ENCODE results near the gene PTGR3. TPM values are rescaled to one million over a fixed set of nuclear protein-coding genes. Genes with fewer than 3 reads are reported as not detected.

PTGR3 gene
- total RNA-seq, 2 experiments from 2014 or later = 1.8 to 14.9 TPM

GRCh38 chr18:75205514-75206132 lies 3.3 kb downstream of the PTGR3 start:
- no peak overlapping the region for H3K4me3 ChIP-seq (ENCODE audit: low read depth, low read length, poor library complexity, severe bottlenecking)

GRCh38 chr18:75204732-75205513 lies 4.0 kb downstream of the PTGR3 start:
- Histone ChIP-seq H3K4me2 (ENCODE audit: low read length) (no peak overlapping the region), H3K27ac (ENCODE audit: low read depth, low read length, poor library complexity, severe bottlenecking) (no peak overlapping the region), H4K20me1 (ENCODE audit: insufficient read depth, low read length) (no peaks in the 10 kb centered on the region), H3K9me2 (ENCODE audit: insufficient read depth, low read length) (no peaks in the 10 kb centered on the region), H2AFZ (ENCODE audit: low read length) (no peak overlapping the region), H3K79me2 (ENCODE audit: insufficient read depth, low read depth, low read length) (no peaks in the 10 kb centered on the region), H3K9me3 (ENCODE audit: low read length) (no peaks in the 10 kb centered on the region), H3K36me3 (ENCODE audit: insufficient read depth, low read length) (no peaks in the 10 kb centered on the region), H3K4me3 (ENCODE audit: low read depth, low read length, poor library complexity, severe bottlenecking) (no peak overlapping the region), H3K4me1 (ENCODE audit: insufficient read depth, low read length, poor library complexity, severe bottlenecking) (peaks cover 4% of the 10 kb centered on the region)
- BruUV-seq (replicated peaks) = no TSS peak
- no peak for TF ChIP-seq EZH2phosphoT487 (IDR thresholded peaks at IDR 0.05; ENCODE audit: borderline replicate concordance, low read depth, low read length)
- TF ChIP-seq, protein P1, sequence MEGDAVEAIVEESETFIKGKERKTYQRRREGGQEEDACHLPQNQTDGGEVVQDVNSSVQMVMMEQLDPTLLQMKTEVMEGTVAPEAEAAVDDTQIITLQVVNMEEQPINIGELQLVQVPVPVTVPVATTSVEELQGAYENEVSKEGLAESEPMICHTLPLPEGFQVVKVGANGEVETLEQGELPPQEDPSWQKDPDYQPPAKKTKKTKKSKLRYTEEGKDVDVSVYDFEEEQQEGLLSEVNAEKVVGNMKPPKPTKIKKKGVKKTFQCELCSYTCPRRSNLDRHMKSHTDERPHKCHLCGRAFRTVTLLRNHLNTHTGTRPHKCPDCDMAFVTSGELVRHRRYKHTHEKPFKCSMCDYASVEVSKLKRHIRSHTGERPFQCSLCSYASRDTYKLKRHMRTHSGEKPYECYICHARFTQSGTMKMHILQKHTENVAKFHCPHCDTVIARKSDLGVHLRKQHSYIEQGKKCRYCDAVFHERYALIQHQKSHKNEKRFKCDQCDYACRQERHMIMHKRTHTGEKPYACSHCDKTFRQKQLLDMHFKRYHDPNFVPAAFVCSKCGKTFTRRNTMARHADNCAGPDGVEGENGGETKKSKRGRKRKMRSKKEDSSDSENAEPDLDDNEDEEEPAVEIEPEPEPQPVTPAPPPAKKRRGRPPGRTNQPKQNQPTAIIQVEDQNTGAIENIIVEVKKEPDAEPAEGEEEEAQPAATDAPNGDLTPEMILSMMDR (conservative IDR thresholded peaks at IDR 0.05; ENCODE audit: low read length) = no peak
- no peak for DNase-seq (ENCODE audit: low spot score)
- intact Hi-C loops (cut with micrococcal nuclease; ENCODE audit: unreplicated experiment) = loop anchor here (5.0 kb wide), 1 partner anchor 608 kb away; the partner anchor contains the start of gene ZNF407
- ChIA-PET CTCF (ENCODE audit: unreplicated experiment) (no interaction called here), POLR2A (no interaction called here)

More at GRCh38 chr18:75205514-75206132, 3.3 kb downstream of the PTGR3 start:
- Histone ChIP-seq H3K4me2 (ENCODE audit: low read length) (no peak overlapping the region), H3K9me2 (ENCODE audit: insufficient read depth, low read length) (no peaks in the 10 kb centered on the region), H4K20me1 (ENCODE audit: insufficient read depth, low read length) (no peaks in the 10 kb centered on the region), H3K4me1 (ENCODE audit: insufficient read depth, low read length, poor library complexity, severe bottlenecking) (peaks cover 4% of the 10 kb centered on the region), H3K36me3 (ENCODE audit: insufficient read depth, low read length) (no peaks in the 10 kb centered on the region), H2AFZ (ENCODE audit: low read length) (no peak overlapping the region), H3K27ac (ENCODE audit: low read depth, low read length, poor library complexity, severe bottlenecking) (no peak overlapping the region), H3K9me3 (ENCODE audit: low read length) (no peaks in the 10 kb centered on the region), H3K79me2 (ENCODE audit: insufficient read depth, low read depth, low read length) (no peaks in the 10 kb centered on the region)
- no peak for DNase-seq (ENCODE audit: low spot score)
- no TSS peak for BruUV-seq (replicated peaks)
- POLR2A ChIA-PET = no interaction called here
- CTCF ChIA-PET (ENCODE audit: unreplicated experiment) = no interaction called here
- TF ChIP-seq, protein P1 (conservative IDR thresholded peaks at IDR 0.05; ENCODE audit: low read length) = no peak
- TF ChIP-seq EZH2phosphoT487 (IDR thresholded peaks at IDR 0.05; ENCODE audit: borderline replicate concordance, low read depth, low read length) = no peak
- intact Hi-C loops (cut with micrococcal nuclease; ENCODE audit: unreplicated experiment) = loop anchor here (5.0 kb wide), 1 partner anchor 608 kb away; the partner anchor contains the start of gene ZNF407

DNA sequence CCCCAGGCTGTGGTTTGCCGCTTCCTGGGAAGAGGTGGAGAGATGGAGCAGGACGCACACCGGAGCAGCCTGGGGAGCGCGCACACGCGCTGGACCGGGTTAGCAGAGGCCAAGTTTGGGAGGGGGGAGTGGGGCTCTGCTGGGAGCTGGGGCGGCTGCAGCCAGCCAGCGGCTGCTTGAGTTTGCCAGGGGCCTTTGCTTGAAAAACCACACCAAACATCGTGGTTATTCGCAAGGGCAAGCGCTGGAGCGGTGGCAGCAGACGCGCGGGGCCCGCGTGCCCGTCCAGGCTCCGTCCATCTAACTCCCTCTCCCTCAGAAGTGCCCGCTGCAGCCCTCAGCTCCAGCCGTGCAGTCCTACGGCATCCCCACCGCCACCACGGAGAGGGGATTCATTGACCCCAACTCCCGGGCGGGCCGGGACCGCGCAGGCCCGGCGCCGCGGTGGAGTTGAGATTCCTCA lies 4.6 kb downstream of the PTGR3 start:
- H3K4me3 ChIP-seq (ENCODE audit: low read depth, low read length, poor library complexity, severe bottlenecking) = no peak overlapping the region
- H2AFZ ChIP-seq (ENCODE audit: low read length) = no peak overlapping the region
- H3K79me2 ChIP-seq (ENCODE audit: insufficient read depth, low read depth, low read length) = no peaks in the 10 kb centered on the region
- H3K36me3 ChIP-seq (ENCODE audit: insufficient read depth, low read length) = no peaks in the 10 kb centered on the region
- no peaks in the 10 kb centered on the region for H4K20me1 ChIP-seq (ENCODE audit: insufficient read depth, low read length)
- DNase-seq (ENCODE audit: low spot score) = no peak
- BruUV-seq (replicated peaks) = no TSS peak
- H3K9me2 ChIP-seq (ENCODE audit: insufficient read depth, low read length) = no peaks in the 10 kb centered on the region
- intact Hi-C loops (cut with micrococcal nuclease; ENCODE audit: unreplicated experiment) = no loop called here
- no peak overlapping the region for H3K4me2 ChIP-seq (ENCODE audit: low read length)
- H3K27ac ChIP-seq (ENCODE audit: low read depth, low read length, poor library complexity, severe bottlenecking) = no peak overlapping the region
- ChIA-PET CTCF (ENCODE audit: unreplicated experiment) (no interaction called here), POLR2A (no interaction called here)
- TF ChIP-seq, protein P1 (conservative IDR thresholded peaks at IDR 0.05; ENCODE audit: low read length) = no peak
- no peaks in the 10 kb centered on the region for H3K9me3 ChIP-seq (ENCODE audit: low read length)
- peaks cover 4% of the 10 kb centered on the region for H3K4me1 ChIP-seq (ENCODE audit: insufficient read depth, low read length, poor library complexity, severe bottlenecking)

Data from OCI-LY7 (cell line).